Epithelial cell of prostate (primary cell): ENCODE measurements around the gene ANKRD10.

Experiments used
- DNase-seq: peaks from one replicate; pipeline ENCODE4 v3.0.0-alpha.2; 2011; ENCODE audit warnings: low read depth, low spot score
- H3K27ac ChIP-seq: fragments of 450-650 bp; 2 replicates; pipeline ENCODE4 v1.5.1; 2017; ENCODE audit warnings: mild to moderate bottlenecking

Gene ANKRD10

DNA sequence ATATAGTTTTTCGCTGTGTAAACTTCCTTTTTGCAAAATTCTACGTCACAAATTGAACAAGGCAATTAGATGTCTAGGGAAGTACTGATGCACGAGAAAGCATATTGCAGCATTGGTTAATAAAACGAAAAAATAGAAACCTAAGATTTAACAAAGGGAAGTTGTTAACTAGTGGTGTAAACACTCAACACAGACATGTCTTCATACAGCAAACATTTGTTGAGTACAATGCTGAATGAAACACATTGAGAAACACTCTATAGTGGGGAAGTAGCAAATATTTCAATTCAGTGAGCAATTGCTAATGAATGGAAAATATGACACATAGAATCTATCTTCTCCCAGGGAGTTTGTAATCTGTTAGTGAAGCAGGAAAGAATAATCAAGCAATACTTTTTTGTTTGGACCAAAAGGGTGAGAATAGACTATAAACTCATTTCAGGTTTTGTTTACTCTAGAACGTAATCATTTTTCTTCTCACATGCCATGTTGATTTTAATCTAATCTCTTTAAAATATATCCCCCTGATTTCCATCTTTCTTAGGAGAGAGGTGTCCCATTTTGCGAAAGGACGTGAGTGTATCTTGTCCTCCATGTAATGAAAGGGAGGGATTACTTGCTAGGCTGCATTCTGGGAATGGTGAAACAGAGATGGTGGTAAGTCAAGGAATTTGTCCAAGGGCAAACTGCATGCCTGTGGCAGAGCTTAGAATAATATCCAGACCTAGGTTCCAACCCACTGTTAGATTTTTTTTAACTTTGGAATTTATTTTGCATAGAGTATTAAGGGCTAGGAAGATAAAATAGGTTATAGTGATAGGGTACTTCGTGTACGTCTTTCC lies 1.7 kb upstream of the ANKRD10 start:
- DNase-seq = no peak
- H3K27ac ChIP-seq = peak overlapping the region; percentile 84

- no peak for DNase-seq
- H3K27ac ChIP-seq = peak overlapping the region; percentile 84
Measured at GRCh38 chr13:110915874-110916206, 971 bp upstream of the ANKRD10 start.

DNA sequence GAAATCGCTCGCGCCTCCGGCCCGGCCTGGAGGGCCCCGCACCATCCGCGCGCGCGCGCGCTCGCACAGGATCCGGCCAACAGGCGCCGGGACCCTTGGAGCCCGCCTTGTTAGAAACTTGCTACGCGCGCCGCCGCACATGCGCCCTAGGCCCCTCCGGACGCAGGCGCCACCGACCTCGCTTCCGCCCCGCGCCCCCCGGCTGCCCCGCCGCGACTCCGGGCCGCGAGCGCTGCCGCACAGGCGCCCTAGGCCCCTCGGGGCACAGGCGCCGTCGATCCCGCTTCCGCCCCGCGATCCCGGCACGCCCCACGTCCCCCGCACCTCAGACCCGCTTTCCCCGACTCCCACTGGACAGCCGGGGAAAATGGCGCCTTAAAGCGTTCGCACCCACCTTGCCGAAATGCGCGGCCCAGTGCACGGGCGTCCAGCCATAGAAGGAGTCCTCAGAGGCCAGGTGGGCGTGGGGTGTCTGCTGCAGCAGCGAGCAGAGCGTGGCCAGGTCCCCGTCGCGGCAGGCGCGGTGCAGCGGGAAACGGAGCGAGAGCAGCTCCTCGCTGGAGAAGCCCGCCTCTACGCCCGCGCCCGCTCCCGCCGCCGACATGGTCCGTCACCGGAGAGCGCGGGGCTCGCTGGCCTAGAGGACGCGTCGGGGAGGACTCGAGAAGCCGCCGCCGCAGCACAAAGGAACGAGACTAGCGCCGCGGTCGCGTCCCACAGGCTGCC lies 375 bp downstream of the ANKRD10 start:
- DNase-seq = no peak
- H3K27ac ChIP-seq = peak overlapping the region; percentile 84

GRCh38 chr13:110914081-110914330 lies 863 bp downstream of the ANKRD10 start:
- peak overlapping the region; percentile 84 for H3K27ac ChIP-seq
- no peak for DNase-seq

DNA sequence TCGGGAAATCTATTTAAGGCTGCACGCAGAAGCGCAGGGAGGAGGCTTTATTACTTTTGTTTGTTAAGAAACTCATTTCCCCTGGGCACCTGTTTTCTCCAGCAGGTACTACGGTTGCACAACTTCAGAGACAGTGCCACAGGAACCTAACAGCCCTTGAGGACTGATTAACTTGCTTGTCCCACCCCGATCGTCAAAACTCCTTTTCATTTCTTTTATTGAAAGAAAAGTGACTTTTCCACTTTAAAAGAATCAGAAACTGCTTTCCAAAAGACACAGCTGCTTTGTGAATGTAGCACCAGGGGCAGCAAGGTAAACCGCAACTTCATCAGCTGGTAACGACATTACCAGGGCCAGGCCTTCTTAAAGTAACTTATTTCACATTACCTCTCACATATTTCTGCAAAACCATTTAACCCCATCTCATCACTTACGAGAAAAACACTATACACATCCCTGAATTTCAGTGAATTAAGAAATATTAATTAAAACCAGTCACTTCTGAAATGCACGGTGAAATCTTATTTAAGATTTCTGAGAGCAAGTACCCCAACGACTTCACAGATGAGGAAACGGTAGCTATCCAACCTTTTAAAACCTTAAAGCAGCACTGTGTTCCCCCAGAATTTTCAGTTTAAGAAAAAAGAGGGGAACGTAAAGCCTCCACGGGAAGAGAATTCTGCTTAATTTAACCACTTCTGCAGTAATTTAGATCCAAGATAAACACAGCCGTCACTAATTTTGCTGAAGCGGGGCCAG lies 1.4 kb downstream of the ANKRD10 start:
- no peak for DNase-seq
- H3K27ac ChIP-seq = peak overlapping the region; percentile 84

DNA sequence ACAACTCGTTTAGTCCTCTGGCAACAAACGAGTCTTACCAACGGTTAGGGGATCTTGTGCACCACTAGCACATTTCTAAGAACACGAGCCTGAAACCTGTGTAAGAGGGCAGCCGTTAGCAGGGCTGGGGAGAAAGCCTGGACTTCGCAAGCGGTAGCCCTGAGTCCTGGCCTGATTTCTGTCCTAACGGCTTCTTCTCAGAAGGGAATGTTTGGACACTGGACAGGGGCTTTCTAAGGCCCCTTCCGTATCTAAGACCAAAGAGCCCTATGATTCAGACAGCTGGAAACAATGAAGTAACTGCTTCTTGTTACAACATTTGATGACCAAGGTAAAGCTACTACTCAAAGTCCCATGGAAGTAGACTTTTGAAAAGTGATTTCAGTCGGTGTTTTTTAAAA lies 2.2 kb downstream of the ANKRD10 start:
- no peak for DNase-seq
- H3K27ac ChIP-seq = no peak overlapping the region

DNA sequence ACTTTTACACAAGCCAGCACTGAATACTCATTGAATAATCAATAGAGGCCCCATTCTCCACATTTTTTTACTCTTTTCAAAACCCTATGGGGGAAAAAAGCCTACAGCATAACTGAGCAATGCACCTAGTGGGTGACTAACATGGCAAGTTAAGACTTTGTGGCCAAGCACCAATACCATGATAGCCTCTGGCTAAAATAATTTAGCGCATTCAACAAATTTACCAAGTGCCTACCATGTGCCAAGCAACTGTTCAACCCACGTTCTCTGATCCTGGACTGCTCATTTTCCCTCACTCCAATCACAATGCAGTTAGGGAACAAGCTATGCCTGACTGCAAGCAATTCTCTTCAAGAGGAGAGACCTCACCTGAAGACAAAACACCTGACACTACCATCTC lies 3.0 kb downstream of the ANKRD10 start:
- peak; percentile 41 for DNase-seq
- H3K27ac ChIP-seq = no peak overlapping the region

GRCh38 chr13:110910013-110910890 lies 4.6 kb downstream of the ANKRD10 start:
- DNase-seq = no peak
- H3K27ac ChIP-seq = no peak overlapping the region

GRCh38 chr13:110907951-110908898 lies 6.6 kb downstream of the ANKRD10 start:
- H3K27ac ChIP-seq = peak overlapping the region; percentile 91
- peak; percentile 98 for DNase-seq

GRCh38 chr13:110907301-110907700 lies 7.6 kb downstream of the ANKRD10 start:
- DNase-seq = no peak
- H3K27ac ChIP-seq = peak overlapping the region; percentile 91

DNA sequence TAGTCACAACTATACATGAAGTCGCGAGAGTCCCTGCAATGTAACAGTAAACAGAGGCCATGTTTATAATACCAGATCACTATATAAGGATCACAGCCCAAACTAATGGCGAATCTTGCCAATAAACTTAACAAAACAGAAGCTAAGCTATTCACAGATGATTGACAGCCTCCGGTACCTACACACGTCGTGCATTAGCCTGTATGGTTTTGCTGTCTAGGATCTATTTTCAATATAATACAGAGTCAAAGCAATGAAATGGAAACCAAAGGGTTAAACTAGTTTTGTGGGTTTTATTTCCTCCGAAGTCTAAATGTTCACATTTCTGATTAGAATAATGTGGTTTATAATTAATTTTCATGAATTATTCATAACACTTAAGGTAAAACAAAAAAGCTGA lies 10.1 kb downstream of the ANKRD10 start:
- no peak for DNase-seq

DNA sequence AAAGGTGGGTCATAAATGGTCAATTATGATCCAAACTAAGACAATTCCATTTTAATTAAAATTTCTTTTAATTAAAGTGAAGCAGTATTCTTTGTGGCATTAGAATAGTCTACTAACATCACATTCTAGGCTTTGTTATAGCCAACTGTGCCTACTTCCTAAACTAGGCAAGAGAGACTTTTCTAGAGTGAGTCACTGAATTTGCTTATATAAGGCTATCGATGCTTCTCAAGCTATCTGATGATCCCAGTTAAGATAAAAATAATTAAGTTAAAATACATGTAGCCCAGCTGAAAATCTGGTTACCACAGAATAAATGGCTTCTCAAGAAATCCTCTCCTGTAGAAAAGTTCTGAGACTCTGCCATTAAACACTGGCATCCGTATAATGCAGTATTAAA lies 12.5 kb downstream of the ANKRD10 start:
- no peak overlapping the region for H3K27ac ChIP-seq
- DNase-seq = no peak

More for the DNA sequence above, 10.1 kb downstream of the ANKRD10 start:
- no peak overlapping the region for H3K27ac ChIP-seq

DNA sequence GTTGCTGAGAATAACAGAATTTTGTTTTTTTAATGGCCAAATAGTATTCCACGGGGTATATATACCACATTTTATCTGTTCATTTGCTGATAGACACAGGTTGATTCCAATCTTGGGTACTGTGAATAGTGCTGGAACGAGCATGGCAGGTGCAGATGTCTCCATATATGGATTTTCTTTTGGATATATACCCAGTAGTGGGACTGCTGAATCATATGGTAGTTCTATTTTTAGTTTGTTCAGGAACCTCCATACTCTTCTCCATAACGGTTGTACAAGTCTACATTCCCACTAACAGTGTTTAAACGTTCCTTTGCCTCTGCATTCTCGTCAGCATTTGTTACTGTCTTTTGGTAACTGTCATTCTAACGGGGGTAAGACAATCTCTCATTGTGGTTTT lies 17.3 kb downstream of the ANKRD10 start:
- no peak for DNase-seq

DNA sequence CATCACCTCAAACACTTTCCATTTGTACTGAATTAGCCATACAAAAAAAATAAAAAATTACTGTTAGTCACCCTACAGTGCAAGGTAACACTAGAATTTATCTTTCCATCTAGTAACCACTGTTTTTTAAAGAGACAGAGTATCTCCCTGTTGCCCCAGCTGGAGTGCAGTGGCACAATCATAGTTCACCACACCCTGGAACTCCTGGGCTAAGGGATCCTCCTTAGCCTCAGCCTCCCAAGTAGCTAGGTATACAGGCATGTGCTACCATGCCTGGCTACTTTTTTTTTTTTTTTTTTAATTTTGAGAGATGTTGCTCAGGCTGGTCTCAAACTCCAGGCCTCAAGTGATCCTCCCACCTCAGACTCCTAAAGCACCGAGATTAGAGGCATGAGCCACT lies 17.9 kb downstream of the ANKRD10 start:
- no peak overlapping the region for H3K27ac ChIP-seq
- no peak for DNase-seq

More for the DNA sequence above, 17.3 kb downstream of the ANKRD10 start:
- no peak overlapping the region for H3K27ac ChIP-seq

DNA sequence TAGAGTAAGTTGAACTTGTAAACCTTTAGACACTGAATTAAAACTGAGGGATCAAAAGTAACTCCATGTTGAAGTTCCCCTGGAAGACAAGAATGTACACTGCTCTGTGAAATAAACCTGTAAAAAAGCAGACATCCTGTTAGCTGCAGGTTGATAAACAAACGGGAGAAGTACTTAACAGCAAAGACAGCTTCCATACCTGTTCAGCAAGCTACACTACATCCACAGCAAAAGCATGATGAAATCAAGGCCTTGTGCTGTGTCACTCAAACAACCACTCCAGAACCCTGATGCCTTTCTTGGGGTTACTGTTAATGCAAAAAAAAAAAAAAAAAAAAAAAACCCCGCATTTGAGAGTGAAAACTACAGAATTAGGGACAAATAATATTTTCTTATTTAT lies 20.8 kb downstream of the ANKRD10 start:
- no peak overlapping the region for H3K27ac ChIP-seq
- no peak for DNase-seq

GRCh38 chr13:110893571-110893970 lies 21.3 kb downstream of the ANKRD10 start:
- DNase-seq = no peak

GRCh38 chr13:110890279-110891165 lies 24.3 kb downstream of the ANKRD10 start:
- no peak overlapping the region for H3K27ac ChIP-seq
- DNase-seq = no peak

More at GRCh38 chr13:110893571-110893970, 21.3 kb downstream of the ANKRD10 start:
- H3K27ac ChIP-seq = no peak overlapping the region

DNA sequence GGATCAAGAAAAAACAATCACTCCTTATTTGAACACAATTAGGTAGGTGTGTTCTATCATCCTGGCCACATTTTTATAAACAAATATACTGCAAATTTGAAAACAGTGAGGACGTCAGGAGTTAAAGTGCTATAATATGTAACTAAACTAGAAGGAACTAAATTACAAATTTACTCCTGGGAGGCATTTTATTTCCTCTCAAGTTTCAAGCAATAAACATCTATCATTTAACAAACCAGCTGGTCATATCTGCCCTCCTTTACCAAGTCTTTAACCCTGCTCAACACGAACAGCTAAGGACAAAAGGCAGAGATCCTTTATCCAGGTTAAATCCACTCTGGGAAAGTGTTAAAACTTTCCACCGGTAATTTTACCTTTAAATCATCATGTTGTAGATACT lies 26.5 kb downstream of the ANKRD10 start:
- H3K27ac ChIP-seq = no peak overlapping the region

More for the DNA sequence above, 26.5 kb downstream of the ANKRD10 start:
- DNase-seq = no peak
